HG03097 (cell line): Measurements from ENCODE around the gene PRDM16.

Experiments used
- ATAC-seq: cut with Tn5 transposase; IDR thresholded peaks from one replicate; pipeline ENCODE4 v1.9.1; 2021; ENCODE audit not compliant: unreplicated experiment, low FRiP score

The PRDM16 gene

DNA sequence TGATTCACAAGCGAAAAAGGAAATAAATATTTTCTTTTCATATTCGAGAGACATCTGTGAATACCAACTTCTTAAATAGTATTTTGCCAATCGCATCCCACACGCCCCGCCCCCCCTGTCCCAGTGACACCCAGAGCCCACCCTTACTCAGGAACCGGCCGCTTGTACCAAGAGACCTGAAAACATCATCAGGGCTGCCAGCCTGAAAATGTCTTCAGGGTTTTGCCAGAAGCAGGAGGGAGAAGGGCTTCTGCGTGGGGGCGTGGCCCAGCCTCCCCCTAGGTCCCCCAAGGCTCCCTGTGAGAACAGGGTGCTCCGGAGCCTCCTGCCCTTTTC is 126.4 kb downstream of the PRDM16 start:
- no peak for ATAC-seq

DNA sequence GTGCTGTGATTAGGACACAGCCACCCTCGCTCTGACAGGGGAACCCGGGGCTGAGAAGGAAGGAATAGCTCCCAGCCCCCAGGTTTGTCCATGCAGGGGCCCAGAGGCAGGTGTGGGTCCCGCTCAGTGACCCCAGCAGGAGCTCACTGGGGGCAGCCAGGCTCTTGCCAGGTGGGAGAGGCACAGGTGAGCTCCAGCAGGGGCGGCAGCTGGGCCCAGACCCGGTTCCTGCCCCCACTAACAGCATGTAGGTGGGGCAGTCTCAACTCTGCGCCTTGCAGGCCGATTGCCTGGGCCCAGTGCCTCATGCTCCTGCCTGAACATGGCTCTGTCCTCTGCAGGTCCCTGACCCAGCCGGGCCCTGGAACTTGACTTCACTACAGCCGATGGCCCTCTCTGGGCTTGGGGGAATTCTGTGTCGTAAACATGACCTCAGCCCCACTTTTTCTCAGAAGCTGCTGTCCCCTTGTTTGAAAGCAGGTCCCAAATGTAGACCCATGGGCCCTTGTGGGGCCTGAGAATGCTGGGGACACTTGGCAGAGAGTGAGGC is 127.0 kb downstream of the PRDM16 start:
- ATAC-seq, result no peak

DNA sequence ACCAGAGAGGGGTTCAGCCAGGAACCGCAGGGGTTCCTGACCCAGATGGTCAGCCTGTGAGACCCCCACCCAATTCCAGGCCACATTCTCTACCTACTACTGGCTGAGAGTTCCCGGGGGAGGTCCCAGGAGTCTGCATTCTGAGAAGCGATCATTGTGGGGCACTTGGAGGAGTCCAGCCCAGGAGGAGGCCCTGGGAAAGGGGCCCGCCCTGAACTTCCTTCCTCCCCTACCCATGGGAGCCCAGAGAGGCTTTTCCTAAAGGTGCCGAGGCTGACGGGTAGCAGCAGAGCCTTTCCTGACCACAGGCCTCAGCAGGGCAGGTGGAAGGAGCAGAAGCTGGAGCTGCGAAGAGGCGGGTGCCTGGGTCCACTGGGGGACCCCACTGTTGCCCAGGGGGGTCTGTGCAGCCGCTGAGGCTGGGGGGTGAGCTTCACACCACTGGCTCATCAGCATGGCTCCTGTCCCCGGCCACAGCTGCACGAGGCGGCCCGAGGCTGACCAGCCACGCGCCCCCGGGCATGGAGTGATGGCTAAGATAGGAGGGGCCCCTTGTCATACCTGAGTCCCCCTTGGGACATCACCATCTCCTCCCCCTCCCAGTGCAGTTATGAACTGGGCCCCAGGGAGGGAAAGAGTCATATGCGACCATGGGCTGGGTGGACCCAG is 127.7 kb downstream of the PRDM16 start:
- no peak for ATAC-seq

DNA sequence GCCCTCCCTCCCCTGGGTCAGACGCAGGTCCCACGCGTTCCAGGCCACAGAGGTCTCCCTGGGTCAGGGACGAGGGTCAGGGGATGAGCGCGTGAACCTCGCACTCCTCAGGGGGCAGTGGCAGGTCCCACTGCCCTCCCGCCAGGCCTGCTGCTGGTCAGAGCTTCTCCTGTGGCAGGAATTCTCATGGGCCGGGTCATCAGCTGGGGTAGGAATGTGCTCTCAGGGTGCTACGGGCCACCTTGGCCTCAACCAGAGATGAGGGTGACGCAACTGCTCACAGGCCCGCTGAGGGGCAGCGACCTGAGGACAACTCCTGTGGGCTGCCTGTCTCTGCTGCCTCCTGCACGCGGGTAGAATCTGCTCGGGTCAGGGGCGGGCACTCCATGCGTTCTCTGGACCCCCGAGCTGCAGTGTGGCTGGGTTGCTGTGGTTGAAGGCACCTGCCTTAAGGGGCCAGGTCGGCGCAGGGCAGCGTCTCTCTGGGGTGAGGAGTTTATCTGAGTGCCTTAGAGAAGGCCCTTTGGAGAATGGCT is 128.8 kb downstream of the PRDM16 start:
- ATAC-seq, result no peak

DNA sequence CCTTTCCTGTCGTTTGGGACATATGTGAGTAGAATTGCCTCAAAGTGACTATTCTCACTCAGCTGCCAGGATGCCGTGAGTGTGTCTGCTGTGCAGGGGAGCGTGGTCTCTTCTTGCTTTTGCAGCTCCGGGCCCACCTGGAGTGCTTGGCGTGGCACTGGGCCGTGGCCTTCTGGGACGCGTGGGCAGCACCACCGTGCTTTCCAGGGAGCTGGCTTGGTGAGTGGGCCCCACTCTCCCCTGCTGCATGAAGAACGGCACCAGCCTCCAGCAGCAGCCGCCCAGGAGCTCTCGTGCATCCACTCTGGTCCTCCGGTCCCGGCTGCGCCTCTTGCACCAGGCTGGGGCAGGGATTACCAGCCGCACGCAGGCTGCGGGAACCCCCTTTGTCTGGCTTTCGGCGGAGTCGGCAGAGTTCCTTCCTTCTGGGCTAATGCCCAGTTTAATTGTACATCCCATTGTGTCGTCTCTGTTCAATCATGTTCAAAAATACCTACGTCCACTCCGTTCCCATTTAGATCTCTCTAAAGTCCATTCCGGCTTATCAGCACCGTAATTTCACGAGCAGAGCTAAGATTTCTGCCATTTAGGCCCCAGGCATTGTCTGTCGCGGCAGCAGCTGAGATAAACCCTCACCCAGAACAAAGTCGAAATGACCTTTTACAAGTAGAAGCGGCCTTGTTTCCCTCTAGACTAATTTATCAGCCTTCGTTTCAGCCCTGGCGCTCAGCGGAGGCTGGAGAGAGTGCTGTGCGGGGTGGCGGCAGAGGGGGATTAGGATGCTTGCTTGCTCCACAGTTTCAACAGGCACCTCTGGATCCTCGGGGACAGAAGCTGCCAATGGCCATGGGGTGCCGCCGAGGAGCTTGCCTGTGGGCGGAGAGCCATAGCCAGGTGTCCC is 129.6 kb downstream of the PRDM16 start:
- no peak for ATAC-seq

DNA sequence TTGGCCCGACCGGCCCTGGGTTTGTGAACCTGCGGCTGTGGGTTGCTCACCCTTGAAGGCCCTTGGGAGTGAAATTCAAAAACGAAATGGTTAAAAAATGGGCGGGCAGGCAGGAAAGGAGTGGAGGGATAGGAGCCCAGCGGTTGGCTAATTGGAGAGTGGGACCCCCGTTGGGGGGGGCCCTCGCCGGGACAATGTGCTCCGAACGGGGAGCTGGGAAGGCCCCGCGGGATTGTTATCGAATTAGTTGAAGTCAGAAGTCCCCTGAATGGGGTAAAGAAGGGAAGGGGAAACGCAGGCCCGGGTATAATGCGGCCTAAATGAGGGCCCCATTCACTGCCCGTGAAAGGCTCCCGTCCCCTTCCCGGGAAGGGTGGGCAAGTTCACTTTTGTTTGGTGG is 135.7 kb downstream of the PRDM16 start:
- no peak for ATAC-seq

DNA sequence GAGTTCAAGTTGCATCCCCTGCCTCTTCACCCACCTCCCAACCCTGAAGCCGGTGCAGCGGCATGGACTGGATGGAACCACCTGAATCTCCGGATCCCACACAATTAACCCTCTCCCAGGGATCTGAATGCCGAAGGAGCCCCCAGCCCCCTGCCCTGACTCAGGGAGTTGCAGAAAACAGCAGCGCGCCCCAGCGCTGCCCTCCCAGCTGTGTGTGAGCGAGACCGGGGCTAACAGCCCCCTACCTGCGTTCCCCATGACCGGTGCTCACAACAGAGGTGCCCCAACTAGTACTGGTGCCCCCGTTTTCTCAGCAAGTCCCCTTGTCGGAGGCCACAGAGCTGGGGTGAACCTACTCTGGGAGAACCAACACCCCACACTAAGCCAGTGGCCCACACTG is 136.8 kb downstream of the PRDM16 start:
- ATAC-seq, result no peak

DNA sequence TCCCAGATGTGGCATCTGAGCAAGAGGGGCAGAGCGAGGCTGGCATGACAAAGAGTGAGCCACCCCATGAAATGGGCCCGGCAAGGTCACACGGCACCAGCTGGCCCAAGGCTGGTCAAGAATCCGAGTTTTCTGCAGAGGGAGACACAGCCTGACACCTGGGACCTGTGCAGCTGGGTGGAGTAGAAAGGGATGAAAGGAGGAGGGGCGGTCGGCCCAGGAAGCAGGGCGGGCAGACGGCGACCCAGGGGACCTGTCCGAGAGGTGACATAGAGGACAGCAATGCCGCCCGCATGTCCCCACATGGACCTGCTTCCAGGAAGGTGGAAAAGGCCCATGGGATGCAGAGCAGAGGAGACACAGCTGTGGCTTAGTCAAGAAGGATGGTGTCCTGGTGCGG is 137.7 kb downstream of the PRDM16 start:
- no peak for ATAC-seq

DNA sequence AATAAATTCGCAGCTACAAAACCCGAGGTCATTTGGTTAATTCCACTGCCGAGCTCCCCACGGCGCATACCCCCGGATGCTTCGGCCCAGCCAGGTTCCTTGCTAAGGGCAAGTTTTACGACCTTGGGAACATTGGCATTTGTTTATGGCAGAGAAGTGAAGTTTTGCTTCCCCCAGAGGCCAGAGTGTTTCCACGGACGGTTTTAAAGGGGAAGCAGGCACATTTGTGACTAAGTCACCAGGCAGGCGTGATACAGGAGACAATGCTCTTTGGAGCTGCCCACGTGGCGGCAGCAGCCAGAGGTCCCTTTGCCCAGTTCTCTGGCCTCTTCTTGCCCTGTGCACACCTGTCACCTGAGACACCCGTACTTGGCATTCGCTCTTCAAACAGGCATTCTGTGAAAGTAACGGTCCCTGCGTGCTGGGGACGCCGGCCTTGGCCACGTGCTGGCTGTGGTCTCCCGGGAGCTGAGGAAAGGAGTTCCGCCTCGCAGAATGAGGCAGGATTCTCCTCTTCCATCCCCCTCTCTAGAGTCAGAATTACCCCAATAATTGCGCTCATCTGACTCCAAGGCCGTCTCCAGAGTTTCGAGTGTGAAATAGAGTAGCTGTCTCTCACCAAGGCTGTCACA is 138.3 kb downstream of the PRDM16 start:
- ATAC-seq, result no peak

DNA sequence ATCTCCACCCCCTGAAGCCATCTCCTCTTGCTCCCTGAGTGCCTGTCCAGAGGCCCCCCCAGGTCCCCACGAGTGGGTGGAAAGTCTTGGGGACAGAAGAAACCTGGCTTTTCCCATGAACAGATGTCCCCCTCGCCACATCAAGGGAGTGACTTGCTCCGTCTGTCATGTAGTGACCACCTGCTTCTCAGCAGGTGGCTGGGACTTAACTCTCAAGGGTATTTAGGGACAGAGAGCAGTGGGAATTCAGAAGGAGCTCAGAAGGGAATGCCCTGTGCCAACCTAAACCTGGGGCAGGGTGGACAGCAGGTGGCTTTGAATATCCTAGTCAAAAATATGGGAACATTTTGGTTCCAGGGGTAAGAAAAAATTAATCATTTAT is 139.8 kb downstream of the PRDM16 start:
- no peak for ATAC-seq

DNA sequence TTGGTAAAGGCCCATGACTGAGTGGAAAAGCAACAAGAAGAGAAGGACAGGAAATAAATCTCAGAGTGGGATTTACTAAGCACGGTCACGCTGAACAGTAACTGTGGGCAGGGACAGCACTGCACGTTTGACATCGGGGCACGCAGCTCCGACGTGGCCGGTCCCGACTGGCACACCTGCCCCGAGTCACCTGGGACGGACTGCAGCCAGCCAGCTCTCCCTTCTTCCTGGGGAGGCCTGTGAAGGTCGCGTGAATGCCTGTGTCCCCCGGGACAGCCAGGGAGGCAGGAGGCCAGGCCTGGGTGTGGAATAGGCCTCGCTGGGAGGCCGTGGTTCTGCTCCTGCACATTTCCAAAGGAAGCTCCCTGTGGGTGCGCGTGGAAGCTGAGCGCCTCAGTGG is 140.2 kb downstream of the PRDM16 start:
- no peak for ATAC-seq

DNA sequence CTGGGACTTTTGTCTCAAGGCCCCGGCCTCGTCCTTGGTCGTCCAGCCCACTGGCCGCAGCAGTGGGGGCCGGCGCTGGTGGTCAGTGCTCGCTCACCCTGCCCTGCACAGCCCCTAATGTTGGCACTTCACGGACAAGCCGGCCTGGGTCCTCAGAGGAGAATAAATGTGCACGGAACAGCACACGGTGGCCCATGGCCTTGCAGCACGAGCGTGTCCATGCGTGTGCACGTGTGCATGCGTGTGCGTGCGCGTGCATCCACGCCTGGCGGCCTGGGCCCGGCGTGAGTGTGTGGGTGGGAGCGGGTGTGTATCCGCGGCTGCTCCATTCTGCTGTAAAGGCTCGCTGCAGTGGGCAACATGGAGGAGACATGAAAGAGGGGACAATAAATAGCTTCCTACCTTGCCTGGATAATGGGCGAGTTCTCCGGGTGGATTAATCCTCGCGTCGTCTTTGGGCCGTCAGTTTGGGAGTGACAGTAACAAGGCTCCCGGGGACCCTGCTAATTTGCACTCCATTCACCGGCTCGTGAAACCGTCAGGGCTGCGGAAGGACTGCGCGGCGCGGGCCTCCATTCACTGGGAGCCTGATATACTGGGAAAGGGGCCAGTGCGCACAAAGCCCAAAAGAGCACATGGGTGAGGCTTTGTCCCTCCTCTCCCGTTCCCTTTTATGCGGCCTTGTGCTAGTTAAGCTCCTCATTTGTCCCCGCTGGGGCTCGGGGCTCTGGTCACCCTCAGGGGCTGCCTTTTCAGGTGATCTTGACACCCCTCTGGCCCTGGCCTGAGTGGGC is 142.8 kb downstream of the PRDM16 start:
- ATAC-seq, result no peak

DNA sequence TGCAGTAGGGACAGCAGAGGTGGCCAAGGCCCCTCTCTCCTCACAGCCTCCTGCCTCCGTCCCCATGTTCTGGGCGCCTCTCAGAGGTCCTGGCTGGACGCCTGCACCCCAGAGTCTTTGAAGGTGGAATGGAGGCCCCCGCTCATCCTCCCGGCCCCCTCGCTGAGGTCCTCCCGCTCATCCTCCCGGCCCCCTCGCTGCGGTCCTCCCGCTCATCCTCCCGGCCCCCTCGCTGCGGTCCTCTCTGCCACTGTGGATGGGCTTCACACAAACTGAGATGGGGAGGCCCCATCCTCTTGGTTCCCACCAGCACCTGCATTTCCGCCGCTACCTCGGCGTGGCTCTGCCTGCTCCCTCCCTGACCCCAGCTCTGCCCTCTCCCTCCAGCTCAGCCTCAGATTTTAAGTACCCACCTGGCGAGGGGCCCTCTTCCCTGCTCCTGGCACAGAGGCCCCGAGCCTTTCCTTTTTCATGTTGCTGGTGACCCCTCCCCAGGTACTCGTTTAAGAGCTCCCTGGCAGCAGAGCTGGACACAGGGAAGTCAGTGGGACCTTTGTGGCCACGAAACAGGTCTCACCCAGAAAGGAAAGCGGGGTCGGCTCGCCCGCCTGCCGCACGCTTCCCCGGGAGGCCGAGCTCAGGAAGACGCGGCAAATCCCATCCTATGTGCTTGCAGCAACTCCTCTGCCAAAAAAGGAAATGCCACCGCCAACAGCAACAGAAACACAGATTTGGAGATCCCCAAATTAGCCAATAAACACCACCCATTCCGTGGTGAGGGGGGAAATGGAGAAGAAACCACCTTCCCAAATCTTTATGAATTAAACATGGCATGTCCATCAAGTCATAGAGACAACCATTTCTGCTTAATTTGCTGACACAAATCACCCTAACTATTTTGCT is 143.7 kb downstream of the PRDM16 start:
- no peak for ATAC-seq

DNA sequence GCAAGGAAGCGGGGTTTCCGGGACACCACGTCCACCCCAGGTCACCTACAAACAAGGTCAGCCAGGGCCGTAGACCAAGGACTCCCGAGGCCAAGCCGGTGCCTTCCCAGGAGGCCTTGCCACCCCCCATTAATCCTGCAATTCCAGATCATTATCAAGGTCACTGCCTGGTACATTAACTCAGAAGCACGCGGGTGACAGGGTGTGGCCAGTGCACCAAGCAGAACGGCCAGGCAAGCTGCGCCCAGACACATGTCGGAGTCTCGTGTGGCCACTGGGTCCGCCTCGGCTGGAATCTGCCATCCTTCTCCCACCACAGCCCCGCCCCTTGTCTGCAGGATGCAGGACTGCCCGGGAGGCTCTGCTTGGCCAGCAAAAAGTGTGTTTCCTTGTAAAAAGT is 144.7 kb downstream of the PRDM16 start:
- no peak for ATAC-seq

DNA sequence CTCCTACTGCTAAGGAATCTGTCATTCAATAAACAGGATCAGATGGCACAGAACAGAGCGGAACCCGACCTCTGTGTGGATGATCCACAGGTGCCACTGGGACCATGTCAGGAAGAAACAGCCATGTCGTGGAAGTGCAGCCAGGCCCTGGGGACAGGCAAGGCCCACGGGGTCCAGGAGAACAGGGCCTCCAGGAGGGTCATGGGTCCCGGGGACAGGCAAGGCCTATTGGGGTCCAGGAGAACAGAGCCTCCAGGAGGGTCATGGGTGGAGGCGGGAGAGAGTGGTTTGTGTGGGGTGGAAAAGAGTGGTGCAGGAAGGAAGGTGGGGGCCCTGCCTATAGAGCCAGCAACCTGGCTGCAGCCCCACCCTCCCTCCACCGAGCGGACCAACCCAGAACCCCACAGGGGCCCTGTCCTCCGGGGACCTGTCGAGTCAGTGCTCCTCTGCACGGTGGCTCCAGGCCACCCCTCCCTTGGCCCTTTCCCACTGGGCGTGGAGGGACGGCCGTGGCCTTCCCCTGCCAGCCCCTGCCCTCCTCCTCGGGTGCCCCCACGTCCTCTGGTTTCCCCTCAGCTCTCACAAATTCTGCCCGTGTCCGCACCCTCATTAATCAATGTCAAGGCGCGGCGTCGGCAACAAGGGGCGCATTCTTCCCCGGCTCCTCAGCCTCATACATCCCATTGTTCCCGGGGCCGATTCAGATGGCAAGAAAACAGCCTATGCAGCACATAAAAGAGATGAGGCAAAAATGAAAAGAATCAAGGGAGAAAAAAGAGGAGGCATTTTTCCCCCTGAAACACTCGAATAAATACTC is 146.4 kb downstream of the PRDM16 start:
- no peak for ATAC-seq

DNA sequence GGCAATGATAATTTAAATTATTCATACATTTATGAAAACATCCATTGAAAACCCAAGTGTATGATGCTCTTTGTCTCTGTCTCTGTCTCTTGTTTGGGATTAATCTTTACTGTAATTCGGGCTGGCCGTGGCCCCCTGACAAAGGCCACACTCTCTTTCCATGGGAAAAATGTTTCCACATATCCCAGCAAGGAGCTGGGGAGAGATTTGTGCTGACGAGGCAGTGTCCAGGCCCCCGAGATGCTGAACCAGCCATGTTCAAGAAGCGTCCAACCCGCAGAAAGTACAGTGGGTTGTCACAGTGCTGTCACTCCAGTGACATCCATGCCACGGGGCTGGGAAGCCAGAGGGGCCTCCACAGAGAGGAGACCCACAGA is 147.0 kb downstream of the PRDM16 start:
- no peak for ATAC-seq

DNA sequence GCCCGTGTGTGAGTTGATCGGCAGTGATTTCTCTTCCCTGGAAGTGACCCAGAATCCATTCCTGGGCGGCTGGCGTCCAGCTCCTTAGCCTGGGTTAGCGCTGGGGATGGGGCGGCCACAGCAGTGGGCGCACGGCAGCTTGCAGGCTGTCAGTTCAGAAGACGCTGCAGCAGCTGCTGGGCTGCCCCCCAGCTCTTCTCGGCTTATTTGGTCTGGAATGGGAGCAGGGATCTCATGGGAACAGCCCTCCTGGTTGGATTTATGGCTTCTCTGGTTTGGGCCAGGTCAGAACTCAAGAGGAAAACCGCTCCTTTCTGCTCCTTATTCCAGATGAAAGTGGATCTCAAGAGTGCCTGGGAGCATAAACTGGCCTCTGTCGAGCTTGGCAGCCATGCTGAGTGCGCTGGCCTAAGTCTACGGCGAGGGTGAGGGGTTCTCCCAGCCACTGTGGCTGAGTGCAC is 148.2 kb downstream of the PRDM16 start:
- ATAC-seq, result no peak

DNA sequence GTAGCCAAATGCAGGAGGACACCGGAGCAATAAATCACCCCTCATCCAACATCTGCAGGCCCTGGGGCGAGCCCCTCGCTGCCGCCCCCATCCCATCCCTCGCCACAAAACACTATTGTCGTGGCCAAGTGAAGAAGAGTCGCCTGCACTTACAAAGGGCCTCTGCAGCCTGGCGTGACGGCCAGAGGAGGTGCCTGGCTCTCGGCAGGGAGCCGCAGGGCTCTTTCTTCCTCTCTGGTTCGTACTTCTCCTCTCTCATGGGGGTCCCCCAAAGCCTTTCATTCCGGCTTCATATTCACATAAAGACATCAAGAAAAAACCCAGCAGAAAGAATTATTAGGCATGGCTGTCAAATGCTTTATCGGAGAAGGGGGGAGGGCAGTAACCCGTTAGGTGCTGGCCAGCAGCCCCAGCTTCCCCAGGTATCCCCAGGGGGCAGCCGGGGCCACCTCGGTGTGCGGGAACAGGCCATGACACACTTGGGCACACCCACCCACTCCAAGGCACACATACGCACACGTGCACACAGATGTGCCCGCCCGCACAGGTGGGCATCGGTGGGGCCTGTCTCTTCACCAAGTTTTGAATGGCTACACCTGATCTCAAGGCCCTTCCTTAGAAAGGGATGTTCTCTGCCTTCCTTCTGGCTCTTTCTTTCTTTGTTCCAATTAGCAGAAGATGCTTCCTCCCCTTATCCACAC is 149.1 kb downstream of the PRDM16 start:
- no peak for ATAC-seq
